GM12874 (cell line): ENCODE results near the gene UTP15.

ENCODE experiments used
- TF ChIP-seq, protein P1 (sequence below): IDR thresholded peaks from 2 replicates; pipeline ENCODE4 v1.5.1; 2011; ENCODE audit warnings: low read depth, mild to moderate bottlenecking, control low read depth, low read length, moderate library complexity; ENCODE audit not compliant: insufficient read depth

The UTP15 gene

GRCh38 chr5:73531356-73531755 is 34.2 kb upstream of the UTP15 start:
- TF ChIP-seq, protein P1, sequence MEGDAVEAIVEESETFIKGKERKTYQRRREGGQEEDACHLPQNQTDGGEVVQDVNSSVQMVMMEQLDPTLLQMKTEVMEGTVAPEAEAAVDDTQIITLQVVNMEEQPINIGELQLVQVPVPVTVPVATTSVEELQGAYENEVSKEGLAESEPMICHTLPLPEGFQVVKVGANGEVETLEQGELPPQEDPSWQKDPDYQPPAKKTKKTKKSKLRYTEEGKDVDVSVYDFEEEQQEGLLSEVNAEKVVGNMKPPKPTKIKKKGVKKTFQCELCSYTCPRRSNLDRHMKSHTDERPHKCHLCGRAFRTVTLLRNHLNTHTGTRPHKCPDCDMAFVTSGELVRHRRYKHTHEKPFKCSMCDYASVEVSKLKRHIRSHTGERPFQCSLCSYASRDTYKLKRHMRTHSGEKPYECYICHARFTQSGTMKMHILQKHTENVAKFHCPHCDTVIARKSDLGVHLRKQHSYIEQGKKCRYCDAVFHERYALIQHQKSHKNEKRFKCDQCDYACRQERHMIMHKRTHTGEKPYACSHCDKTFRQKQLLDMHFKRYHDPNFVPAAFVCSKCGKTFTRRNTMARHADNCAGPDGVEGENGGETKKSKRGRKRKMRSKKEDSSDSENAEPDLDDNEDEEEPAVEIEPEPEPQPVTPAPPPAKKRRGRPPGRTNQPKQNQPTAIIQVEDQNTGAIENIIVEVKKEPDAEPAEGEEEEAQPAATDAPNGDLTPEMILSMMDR: no peak

DNA sequence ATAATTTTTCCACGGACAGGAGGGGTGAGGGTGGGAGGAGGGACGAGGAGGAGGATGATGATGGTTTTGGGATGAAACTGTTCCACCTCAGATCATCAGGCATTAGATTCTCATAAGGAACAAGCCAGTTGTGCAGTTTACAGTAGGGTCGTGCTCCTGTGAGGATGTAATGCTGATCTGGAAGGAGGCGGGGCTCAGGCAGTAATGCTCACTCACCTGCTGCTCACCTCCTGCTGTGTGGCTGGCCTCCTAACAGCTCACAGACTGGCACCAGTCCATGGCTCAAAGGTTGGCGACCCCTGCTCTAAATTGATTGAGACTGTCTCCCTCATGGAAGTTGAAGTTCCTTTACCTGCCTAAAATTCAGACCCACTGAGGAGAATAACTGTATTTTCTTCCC is 33.3 kb upstream of the UTP15 start:
- TF ChIP-seq, protein P1: no peak

DNA sequence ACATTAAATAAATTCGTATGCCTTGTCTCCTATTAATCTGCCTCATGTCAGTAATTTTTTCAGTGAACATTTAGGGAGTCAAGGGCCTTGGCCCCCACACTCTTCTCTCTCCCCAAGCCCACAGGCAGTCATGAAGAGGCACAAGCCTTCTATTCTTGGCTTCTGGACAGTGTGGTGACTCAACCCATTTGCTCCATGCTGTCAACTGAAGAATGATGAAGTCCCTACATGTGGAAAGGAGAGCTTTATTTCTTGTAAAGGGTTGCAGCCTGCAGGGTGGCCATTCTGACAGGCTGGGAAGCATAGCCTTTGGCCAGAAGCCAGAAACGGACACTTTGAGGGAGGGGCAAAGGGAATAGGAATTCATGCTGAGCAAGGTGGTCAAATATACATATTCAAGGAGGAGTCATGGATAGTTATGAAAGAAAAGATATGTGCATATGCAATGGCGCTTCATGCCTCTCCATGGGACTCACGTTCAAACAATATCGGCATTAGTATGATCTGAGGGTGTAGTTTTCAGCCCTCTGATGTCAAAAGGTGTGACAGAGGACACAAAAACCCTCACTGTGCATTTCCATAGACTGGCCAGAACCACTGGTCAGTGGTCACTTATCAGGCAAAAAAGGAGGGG is 31.4 kb upstream of the UTP15 start:
- TF ChIP-seq, protein P1: no peak

DNA sequence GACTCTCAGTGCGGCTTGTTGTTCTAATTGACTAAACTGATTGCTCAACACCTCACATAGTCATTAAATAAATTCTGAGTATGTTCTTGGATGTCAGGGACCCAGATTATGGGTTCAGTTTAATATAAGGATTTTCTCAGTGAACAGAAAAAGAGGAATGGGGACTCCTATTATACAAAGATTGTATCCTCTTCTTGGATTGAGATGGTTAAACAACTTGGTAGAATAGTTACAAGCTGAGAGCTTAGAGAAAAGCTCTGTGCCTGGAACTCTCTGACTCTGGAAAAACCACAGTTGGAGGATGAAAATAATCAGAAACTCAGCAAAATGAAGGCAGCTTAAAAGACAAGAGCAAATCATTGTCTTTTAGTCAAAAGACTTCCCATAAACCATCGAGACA is 30.6 kb upstream of the UTP15 start:
- TF ChIP-seq, protein P1: no peak

DNA sequence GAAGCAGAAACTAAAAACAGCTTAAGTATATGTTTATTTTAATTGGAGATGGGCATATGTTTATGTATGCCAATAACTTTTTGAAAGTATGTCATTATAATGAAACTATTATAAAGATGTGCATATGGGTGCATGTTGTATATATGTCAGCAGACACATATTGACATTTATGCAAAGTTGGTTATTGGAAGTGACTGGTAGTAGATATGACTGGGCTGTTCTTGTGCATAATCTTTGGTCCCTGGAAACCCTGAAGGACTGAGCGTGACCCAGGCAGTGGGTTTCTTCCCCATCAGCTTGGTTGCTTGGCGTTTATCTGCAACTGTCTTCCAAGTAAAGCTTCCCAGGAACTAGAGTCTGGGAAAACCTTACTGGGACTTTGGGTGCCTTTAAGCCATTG is 25.8 kb upstream of the UTP15 start:
- TF ChIP-seq, protein P1: no peak

GRCh38 chr5:73540192-73540591 is 25.4 kb upstream of the UTP15 start:
- TF ChIP-seq, protein P1: no peak

- TF ChIP-seq, protein P1: no peak
These were observed 23.5 kb upstream of the UTP15 start for GRCh38 chr5:73542020-73542419.
